ENCODE results near the gene LDLRAD3. TPM values are rescaled to one million over a fixed set of nuclear protein-coding genes. Genes with fewer than 3 reads are reported as not detected.

Gene LDLRAD3
- total RNA-seq, 1 donor from 2014 or later: 21.6 TPM

GRCh38 chr11:35981581-35981980 lies 37.7 kb downstream of the LDLRAD3 start:
- Histone ChIP-seq H3K4me1 (peaks cover 0 to 16% of the 10 kb centered on the region in 2 donors), H3K27ac (peak overlapping the region in 1 of 2 donors; percentile 11), H3K27me3 (no peaks in the 10 kb centered on the region), H3K36me3 (no peaks in the 10 kb centered on the region), H3K4me3 (peak overlapping the region in 1 of 2 donors; percentile 30), H3K9me3 (no peaks in the 10 kb centered on the region)
- DNase-seq (ENCODE audit: low spot score in 2 of 2): no peak
- no peak for TF ChIP-seq CTCF (IDR thresholded peaks at IDR 0.05)
- intact Hi-C loops (cut with DNase I): no loop called here

GRCh38 chr11:35982061-35982460 lies 38.2 kb downstream of the LDLRAD3 start:
- Histone ChIP-seq H3K4me1 (peaks cover 0 to 16% of the 10 kb centered on the region in 2 donors), H3K36me3 (no peaks in the 10 kb centered on the region), H3K4me3 (peak overlapping the region in 1 of 2 donors; percentile 30), H3K9me3 (no peaks in the 10 kb centered on the region), H3K27ac (peak overlapping the region; percentile 11 to 51), H3K27me3 (no peaks in the 10 kb centered on the region)
- no peak for DNase-seq (ENCODE audit: low spot score in 2 of 2)
- intact Hi-C loops (cut with DNase I): no loop called here
- no peak for TF ChIP-seq CTCF (IDR thresholded peaks at IDR 0.05)

GRCh38 chr11:35983981-35984380 lies 40.1 kb downstream of the LDLRAD3 start:
- Histone ChIP-seq H3K4me1 (peaks cover 0 to 16% of the 10 kb centered on the region in 2 donors), H3K27ac (no peak overlapping the region)
- intact Hi-C loops (cut with DNase I): no loop called here

GRCh38 chr11:35986947-35987346 lies 43.1 kb downstream of the LDLRAD3 start:
- TF ChIP-seq CTCF (IDR thresholded peaks at IDR 0.05): no peak
- intact Hi-C loops (cut with DNase I): no loop called here
- DNase-seq (ENCODE audit: low spot score in 2 of 2): no peak
- H3K4me1 ChIP-seq: peaks cover 0 to 5% of the 10 kb centered on the region in 2 donors
- H3K27ac ChIP-seq: no peak overlapping the region
- no peaks in the 10 kb centered on the region for H3K9me3 ChIP-seq
- no peak overlapping the region for H3K4me3 ChIP-seq
- H3K27me3 ChIP-seq: no peaks in the 10 kb centered on the region
- no peaks in the 10 kb centered on the region for H3K36me3 ChIP-seq

More at GRCh38 chr11:35983981-35984380, 40.1 kb downstream of the LDLRAD3 start:
- no peaks in the 10 kb centered on the region for H3K9me3 ChIP-seq
- TF ChIP-seq CTCF (IDR thresholded peaks at IDR 0.05): no peak
- no peaks in the 10 kb centered on the region for H3K27me3 ChIP-seq
- no peak overlapping the region for H3K4me3 ChIP-seq
- DNase-seq (ENCODE audit: low spot score in 2 of 2): no peak
- H3K36me3 ChIP-seq: no peaks in the 10 kb centered on the region

- Histone ChIP-seq H3K36me3 (no peaks in the 10 kb centered on the region), H3K27me3 (no peaks in the 10 kb centered on the region), H3K4me3 (no peak overlapping the region), H3K4me1 (no peaks in the 10 kb centered on the region), H3K27ac (no peak overlapping the region), H3K9me3 (peaks cover 0 to 4% of the 10 kb centered on the region in 2 donors)
- intact Hi-C loops (cut with DNase I): no loop called here
- TF ChIP-seq CTCF (IDR thresholded peaks at IDR 0.05): no peak
- no peak for DNase-seq (ENCODE audit: low spot score in 2 of 2)
Measured at GRCh38 chr11:35990170-35990569, 46.3 kb downstream of the LDLRAD3 start.

GRCh38 chr11:35990816-35991215 lies 47.0 kb downstream of the LDLRAD3 start:
- no peaks in the 10 kb centered on the region for H3K4me1 ChIP-seq
- peaks cover 0 to 8% of the 10 kb centered on the region in 2 donors for H3K9me3 ChIP-seq
- H3K27ac ChIP-seq: no peak overlapping the region
- intact Hi-C loops (cut with DNase I): no loop called here
- TF ChIP-seq CTCF (IDR thresholded peaks at IDR 0.05): no peak
- no peaks in the 10 kb centered on the region for H3K36me3 ChIP-seq
- DNase-seq (ENCODE audit: low spot score in 2 of 2): no peak
- H3K4me3 ChIP-seq: no peak overlapping the region
- no peaks in the 10 kb centered on the region for H3K27me3 ChIP-seq
